Aorta (tissue), 5 donors: ENCODE measurements around the gene ZNF566. TPM values are rescaled to one million over a fixed set of nuclear protein-coding genes. Genes with fewer than 3 reads are reported as not detected.

Source experiments
- ATAC-seq: fragments of 200-7000 bp; cut with Tn5 transposase; one replicate; pipeline ENCODE4 v1.9.1; 2022; ENCODE audit warnings: moderate library complexity; ENCODE audit not compliant: low FRiP score
- DNase-seq, 2 donors: peaks; one replicate each; pipeline ENCODE4 v3.0.0-alpha.2; 2020
- H3K27ac ChIP-seq, 2 donors: one replicate each; pipeline ENCODE4 v1.5.1; 2013; ENCODE audit warnings: low read length in 2 of 2, mild to moderate bottlenecking in 2 of 2, moderate library complexity in 2 of 2, control low read depth in 1 of 2, inconsistent platforms in 1 of 2, low read depth in 1 of 2
- H3K27me3 ChIP-seq, 2 donors: one replicate each; pipeline ENCODE4 v1.6.1; 2013; ENCODE audit warnings: control low read depth in 1 of 2, low read length in 1 of 2, mild to moderate bottlenecking in 1 of 2, moderate library complexity in 1 of 2; ENCODE audit not compliant: insufficient read depth in 2 of 2, control insufficient read depth in 1 of 2
- H3K36me3 ChIP-seq, 2 donors: one replicate each; pipeline ENCODE4 v1.6.1; 2013; ENCODE audit warnings: control low read depth in 1 of 2, low read length in 1 of 2, mild to moderate bottlenecking in 1 of 2; ENCODE audit not compliant: insufficient read depth in 2 of 2, control insufficient read depth in 1 of 2
- H3K4me1 ChIP-seq, 2 donors: one replicate each; pipeline ENCODE4 v1.6.1; 2013; ENCODE audit warnings: low read length in 2 of 2, control low read depth in 1 of 2, mild to moderate bottlenecking in 1 of 2, moderate library complexity in 1 of 2; ENCODE audit not compliant: insufficient read depth in 2 of 2, control insufficient read depth in 1 of 2
- H3K4me3 ChIP-seq, 2 donors: one replicate each; pipeline ENCODE4 v1.5.1; 2013; ENCODE audit warnings: low read length in 2 of 2, control low read depth in 1 of 2, mild to moderate bottlenecking in 1 of 2
- H3K9me3 ChIP-seq: one replicate; pipeline ENCODE4 v1.6.1; 2013; ENCODE audit warnings: mild to moderate bottlenecking, low read length; ENCODE audit not compliant: control insufficient read depth
- WGBS, 2 donors: extraction: QIAGEN DNeasy Blood & Tissue Kit; methylation state at CpG; one replicate each; pipeline ENCODE4 v1.1.7; 2013; 5-methylcytosine and 5-hydroxymethylcytosine counted together
- intact Hi-C, 2 donors: fragments of 100-400 bp; cut with DNase I; formaldehyde crosslinking; loops; one replicate each; pipeline versions ENCODE4 v1.14.2 to v1.15.0; 2022
- polyA plus RNA-seq, 2 donors: library from polyadenylated mRNA; stranded (reverse); fragments of 200-250 nt; gene quantifications; one replicate each; pipeline ENCODE4 v1.2.3, GENCODE V29; 2013
- total RNA-seq, 2 donors: library from RNA; stranded (reverse); fragmentation: NEBNext Ultra II Directional; extraction: Animal tissue kit (Norgen Biotek cat#: 25700); gene quantifications; one replicate each; pipeline ENCODE4 v1.2.1, GENCODE V29; 2021
- donor health status: healthy with polysubstance abuse.
- donor health status: Bipolar disorder and iron deficiency.
- donor health status: DM: no; HTN: no; CAD: no.
- donor health status: DM: no; HTN: no; CAD: no.
- donor health status: DM: yes; HTN: yes; CAD: no.

The ZNF566 gene
- total and polyA plus RNA-seq, 4 donors, result 8.0 to 16.5 (median 11.8) TPM

GRCh38 chr19:36488118-36488845, 1.1 kb downstream of the ZNF566 start:
- intact Hi-C loops, result loop anchor here in 1 of 2 donors (5.0 kb wide), 1 partner anchor 66 kb away; no protein-coding TSS in a partner anchor
- Histone ChIP-seq H3K27me3 (no peaks in the 10 kb centered on the region), H3K27ac (no peak overlapping the region), H3K9me3 (no peaks in the 10 kb centered on the region), H3K4me3 (peak overlapping the region; percentile 77 to 84), H3K36me3 (no peaks in the 10 kb centered on the region), H3K4me1 (no peaks in the 10 kb centered on the region)
- DNase-seq (no peak), ATAC-seq (no peak)
- 43 to 45% methylated on average over 9 of the region's 9 CpGs for WGBS, 2 donors

- peaks cover 0 to 2% of the 10 kb centered on the region in 2 donors for H3K36me3 ChIP-seq
- intact Hi-C loops, result no loop called here
Measured at GRCh38 chr19:36483653-36484052, 5.7 kb downstream of the ZNF566 start.

DNA sequence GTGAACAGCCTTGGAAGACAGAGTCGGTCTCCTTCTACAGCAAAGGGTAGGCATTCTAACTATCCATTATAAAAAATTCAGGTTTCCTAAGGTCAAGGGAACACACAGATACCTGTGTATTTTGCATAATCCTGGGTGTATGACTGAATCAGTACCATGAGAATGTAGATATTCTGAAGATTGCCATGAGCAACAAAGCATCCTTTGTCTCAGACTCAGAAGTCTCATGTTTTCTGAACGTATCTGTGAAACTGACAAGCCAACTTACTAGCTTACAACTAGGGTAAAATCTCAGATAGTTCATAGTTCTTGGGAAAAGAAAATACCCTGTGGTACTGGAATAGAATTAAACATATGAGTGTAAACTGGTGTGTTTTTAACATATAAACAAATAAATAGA, 6.5 kb downstream of the ZNF566 start:
- H3K27ac ChIP-seq, result no peak overlapping the region
- no peak overlapping the region for H3K4me3 ChIP-seq
- intact Hi-C loops, result no loop called here
- WGBS, 2 donors, result 77 to 81% methylated on average over 2 of the region's 2 CpGs
- DNase-seq (no peak), ATAC-seq (no peak)
- H3K36me3 ChIP-seq, result peaks cover 0 to 3% of the 10 kb centered on the region in 2 donors
- H3K9me3 ChIP-seq, result no peaks in the 10 kb centered on the region
- H3K27me3 ChIP-seq, result no peaks in the 10 kb centered on the region
- H3K4me1 ChIP-seq, result no peaks in the 10 kb centered on the region

More at GRCh38 chr19:36483653-36484052, 5.7 kb downstream of the ZNF566 start:
- no peaks in the 10 kb centered on the region for H3K4me1 ChIP-seq
- no peak overlapping the region for H3K4me3 ChIP-seq
- no peaks in the 10 kb centered on the region for H3K27me3 ChIP-seq
- WGBS, 2 donors, result 94 to 97% methylated on average over 6 of the region's 6 CpGs
- ATAC-seq (no peak), DNase-seq (no peak)
- no peaks in the 10 kb centered on the region for H3K9me3 ChIP-seq
- no peak overlapping the region for H3K27ac ChIP-seq

DNA sequence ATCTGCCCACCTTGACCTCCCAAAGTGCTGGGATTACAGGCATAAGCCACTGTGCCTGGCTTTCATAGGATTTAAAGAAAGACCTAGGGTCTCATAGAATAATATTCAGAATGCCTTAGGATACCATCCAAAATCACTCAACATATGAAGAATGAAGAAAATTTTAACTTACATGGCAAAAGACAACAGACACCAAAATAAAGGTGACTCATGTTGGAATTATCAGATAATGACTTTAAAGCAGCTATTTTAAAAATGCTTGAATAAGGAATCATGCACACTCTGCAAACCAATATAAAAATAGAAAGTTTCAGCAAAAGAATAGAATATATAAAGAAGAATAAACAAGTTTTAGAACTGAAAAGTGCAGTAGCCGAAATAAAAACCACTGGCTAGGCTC, 29.3 kb downstream of the ZNF566 start:
- Histone ChIP-seq H3K4me3 (no peak overlapping the region), H3K36me3 (no peaks in the 10 kb centered on the region), H3K9me3 (peaks cover 3% of the 10 kb centered on the region), H3K4me1 (no peaks in the 10 kb centered on the region), H3K27ac (no peak overlapping the region), H3K27me3 (no peaks in the 10 kb centered on the region)
- ATAC-seq (no peak), DNase-seq (no peak)
- intact Hi-C loops, result no loop called here
- 53 to 70% methylated on average over 1 of the region's 1 CpG for WGBS, 2 donors

DNA sequence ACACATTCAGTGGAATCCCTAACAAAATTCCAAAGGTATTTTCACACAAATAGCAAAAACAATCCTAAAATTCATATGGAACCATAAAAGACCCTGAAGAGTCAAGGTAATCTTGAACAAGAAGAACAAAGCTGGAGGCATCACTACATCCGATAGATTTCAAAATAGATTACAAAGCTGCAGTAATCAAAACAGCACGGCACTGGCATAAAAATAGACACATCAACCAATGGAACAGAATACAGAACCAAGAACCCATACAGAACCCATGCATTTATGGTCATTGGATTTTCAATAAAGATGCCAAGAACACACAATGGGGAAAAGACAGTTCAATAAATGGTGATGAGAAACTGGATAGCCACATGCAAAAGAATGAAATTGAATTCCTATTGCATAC, 32.5 kb downstream of the ZNF566 start:
- H3K36me3 ChIP-seq, result peaks cover 2 to 5% of the 10 kb centered on the region in 2 donors
- ATAC-seq, result no peak

DNA sequence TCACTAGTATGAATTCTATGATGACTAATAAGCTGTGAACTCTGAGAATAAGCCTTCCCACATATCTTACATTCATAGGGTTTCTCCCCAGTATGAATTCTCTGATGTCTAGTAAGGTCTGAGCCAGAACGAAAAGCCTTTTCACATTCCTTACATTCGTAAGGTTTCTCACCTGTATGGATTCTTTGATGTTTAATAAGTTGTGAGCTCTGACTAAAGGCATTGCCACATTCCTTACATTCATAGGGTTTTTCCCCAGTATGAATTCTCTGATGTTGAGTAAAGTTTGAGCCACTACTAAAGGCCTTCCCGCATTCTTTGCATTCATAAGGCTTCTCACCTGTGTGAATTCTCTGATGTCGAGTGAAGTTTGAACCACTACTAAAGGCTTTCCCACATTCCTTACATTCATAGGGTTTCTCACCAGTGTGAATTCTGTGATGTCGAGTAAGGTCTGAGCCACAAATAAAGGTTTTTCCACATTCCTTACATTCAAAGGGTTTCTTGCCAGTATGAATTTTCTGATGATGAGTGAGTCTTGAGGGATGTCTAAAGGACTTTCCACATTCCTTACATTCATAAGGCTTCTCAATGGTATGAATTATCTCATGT, 40.2 kb downstream of the ZNF566 start:
- WGBS, 2 donors, result 97 to 98% methylated on average over 5 of the region's 5 CpGs
- Histone ChIP-seq H3K27me3 (no peaks in the 10 kb centered on the region), H3K4me3 (no peak overlapping the region), H3K4me1 (no peaks in the 10 kb centered on the region), H3K27ac (no peak overlapping the region), H3K9me3 (peaks cover 14% of the 10 kb centered on the region), H3K36me3 (peaks cover 8 to 29% of the 10 kb centered on the region in 2 donors)
- intact Hi-C loops, result no loop called here
- DNase-seq (no peak), ATAC-seq (no peak)

More for the DNA sequence above, 32.5 kb downstream of the ZNF566 start:
- no peaks in the 10 kb centered on the region for H3K4me1 ChIP-seq
- peaks cover 7% of the 10 kb centered on the region for H3K9me3 ChIP-seq
- H3K27me3 ChIP-seq, result no peaks in the 10 kb centered on the region
- WGBS, 2 donors, result 98 to 99% methylated on average over 2 of the region's 2 CpGs
- DNase-seq, result no peak
- no peak overlapping the region for H3K4me3 ChIP-seq
- intact Hi-C loops, result no loop called here
- no peak overlapping the region for H3K27ac ChIP-seq

GRCh38 chr19:36441339-36441738, 48.0 kb downstream of the ZNF566 start:
- WGBS, 2 donors, result 71 to 73% methylated on average over 1 of the region's 1 CpG
- no peaks in the 10 kb centered on the region for H3K36me3 ChIP-seq
- no peak overlapping the region for H3K27ac ChIP-seq
- H3K9me3 ChIP-seq, result peaks cover 7% of the 10 kb centered on the region
- intact Hi-C loops, result no loop called here
- no peaks in the 10 kb centered on the region for H3K27me3 ChIP-seq
- H3K4me1 ChIP-seq, result no peaks in the 10 kb centered on the region
- DNase-seq (no peak), ATAC-seq (no peak)
- no peak overlapping the region for H3K4me3 ChIP-seq

DNA sequence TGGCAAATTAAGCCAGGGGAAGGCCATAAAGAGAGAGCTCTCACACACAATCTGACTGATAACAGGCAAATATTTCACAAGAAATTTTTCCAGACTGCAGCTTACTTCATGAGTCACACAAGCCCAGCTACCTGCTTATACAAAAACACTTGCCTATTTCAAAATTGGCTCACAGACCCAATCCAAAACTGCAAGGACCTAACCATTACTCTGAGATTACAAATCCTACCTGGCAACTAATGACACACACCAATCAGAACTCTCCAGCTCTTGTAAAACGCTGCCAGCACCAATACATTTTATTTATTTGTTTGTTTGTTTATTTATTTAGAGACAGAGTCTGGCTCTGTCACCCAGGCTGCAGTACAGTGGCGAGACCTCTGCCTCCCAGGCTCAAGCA, 52.8 kb downstream of the ZNF566 start:
- intact Hi-C loops, result no loop called here
- Histone ChIP-seq H3K27me3 (no peaks in the 10 kb centered on the region), H3K36me3 (no peaks in the 10 kb centered on the region), H3K4me3 (no peak overlapping the region), H3K4me1 (no peaks in the 10 kb centered on the region), H3K9me3 (no peaks in the 10 kb centered on the region), H3K27ac (no peak overlapping the region)
- ATAC-seq (no peak), DNase-seq (no peak)
- 43 to 48% methylated on average over 2 of the region's 2 CpGs for WGBS, 2 donors

- Histone ChIP-seq H3K27me3 (no peaks in the 10 kb centered on the region), H3K4me1 (no peaks in the 10 kb centered on the region), H3K9me3 (peaks cover 1% of the 10 kb centered on the region), H3K36me3 (no peaks in the 10 kb centered on the region), H3K27ac (no peak overlapping the region), H3K4me3 (no peak overlapping the region)
- intact Hi-C loops, result loop anchor here in 1 of 2 donors (5.0 kb wide), 1 partner anchor 63 kb away; the partner anchor contains the start of gene ZNF566
- WGBS, 2 donors, result 86 to 89% methylated on average over 4 of the region's 4 CpGs
- ATAC-seq (no peak), DNase-seq (no peak)
Measured at GRCh38 chr19:36423925-36424324, 65.4 kb downstream of the ZNF566 start.
